Hematopoietic multipotent progenitor cell treated with erythropoietin and hydrocortisone succinate and interleukin-3 and kit ligand, for 8 days (in vitro differentiated cells): Measurements from ENCODE around the gene CUBN.

Experiments
- DNase-seq: peaks from one replicate; pipeline ENCODE4 v3.0.0-alpha.2; 2015

Gene CUBN

DNA sequence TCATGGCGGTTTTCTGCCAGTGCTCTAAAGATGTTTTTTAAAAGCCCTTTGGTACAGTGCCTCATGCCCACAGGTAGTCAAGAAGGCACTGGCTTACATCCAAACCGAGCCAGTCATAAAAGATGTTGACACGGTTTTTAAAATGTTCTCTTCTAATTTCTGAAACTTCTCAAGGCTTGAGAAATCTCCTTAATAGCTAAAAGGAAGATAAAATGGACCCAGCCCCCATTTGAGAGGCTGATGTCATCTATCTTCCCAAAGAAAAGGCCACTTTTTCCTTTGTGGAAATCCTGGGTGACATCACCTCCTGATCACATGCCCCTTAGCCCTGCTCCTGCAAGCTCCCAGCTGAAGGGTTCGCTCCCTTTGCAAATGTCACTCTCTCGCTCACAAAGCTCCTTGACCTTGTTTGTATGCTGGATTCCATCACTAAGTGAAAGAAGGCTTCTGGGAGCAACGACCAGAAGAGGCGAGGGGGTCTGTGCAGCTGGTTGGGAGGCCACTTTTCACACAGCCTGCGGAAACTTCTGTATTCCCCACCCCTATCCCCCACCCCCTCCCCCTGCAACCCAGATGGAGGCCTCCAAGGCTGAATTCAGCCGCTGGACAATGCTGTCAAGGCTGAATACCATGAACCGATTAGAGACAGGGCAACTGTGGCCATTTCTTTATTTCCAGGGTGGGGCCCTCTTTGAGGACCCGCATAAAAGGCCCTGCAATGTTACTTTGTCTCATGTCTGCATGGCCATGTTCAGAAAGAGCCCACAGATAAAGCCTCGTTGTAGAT, 122.8 kb downstream of the CUBN start:
- DNase-seq: no peak

DNA sequence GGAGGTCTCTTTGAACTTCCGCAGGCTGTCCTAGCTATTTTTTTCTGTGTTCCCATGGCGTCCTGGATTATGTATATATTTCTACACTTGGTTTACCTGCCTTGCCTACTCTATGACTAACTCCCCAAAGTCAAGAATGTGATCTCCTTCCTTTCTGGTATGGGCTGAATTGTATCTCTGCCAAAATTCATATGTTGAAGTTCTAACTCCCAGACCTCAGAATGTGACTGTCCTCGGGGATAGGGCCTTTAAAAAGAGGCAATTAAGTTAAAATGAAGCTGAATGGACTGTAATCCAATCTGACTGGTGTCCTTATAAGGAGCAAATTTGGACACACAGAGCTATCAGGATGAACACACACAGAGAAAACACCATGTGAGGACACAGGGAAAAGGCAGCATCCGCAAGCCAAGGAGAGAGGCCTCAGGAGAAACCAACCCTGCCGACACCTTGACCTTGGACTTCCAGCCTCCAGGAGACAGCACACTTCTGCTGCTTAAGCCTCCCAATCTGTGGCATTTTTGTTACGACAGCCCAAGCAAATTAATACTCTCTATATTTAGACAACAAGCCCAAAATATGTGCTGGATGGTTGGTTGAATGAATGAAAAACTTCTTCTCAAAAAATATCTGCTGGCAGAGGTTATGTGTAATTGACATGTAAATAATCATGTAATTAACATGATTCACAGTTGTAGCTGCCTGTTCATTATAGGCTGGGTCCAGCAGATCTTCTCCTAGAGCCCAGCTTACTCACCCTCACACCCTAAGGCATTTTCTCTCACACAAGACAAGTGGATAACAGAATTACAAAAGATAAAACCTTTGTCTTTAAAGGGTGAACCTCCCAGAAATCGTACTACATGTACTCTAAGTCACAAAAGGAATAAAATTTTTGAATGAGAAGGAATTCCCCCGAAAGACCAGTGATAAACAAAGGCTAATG, 123.7 kb downstream of the CUBN start:
- no peak for DNase-seq

DNA sequence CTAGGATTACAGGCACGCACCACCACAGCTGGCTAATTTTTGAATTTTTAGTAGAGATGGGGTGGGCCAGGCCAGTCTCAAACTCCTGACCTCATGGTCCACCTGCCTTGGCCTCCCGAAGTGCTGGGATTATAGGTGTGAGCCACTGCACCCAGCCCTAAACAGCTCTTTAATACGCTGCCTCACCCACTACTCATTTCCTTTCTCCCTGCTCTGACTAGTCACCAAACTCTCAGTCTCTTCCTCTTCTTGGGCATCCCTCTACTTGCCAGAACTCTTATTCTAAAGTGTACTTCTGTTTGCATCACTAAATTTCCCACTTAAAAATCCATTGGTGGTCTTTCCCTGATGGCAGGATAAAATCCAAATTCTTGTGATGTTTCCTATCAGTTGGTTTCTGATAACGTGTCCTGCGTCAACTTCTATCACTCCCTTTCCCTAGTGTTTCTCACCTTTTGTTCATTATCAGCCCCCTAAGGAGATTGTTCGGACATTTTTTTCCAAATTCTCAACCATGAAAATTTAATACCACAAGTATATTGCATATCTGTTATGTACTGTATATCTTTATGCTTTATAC, 124.7 kb downstream of the CUBN start:
- no peak for DNase-seq

DNA sequence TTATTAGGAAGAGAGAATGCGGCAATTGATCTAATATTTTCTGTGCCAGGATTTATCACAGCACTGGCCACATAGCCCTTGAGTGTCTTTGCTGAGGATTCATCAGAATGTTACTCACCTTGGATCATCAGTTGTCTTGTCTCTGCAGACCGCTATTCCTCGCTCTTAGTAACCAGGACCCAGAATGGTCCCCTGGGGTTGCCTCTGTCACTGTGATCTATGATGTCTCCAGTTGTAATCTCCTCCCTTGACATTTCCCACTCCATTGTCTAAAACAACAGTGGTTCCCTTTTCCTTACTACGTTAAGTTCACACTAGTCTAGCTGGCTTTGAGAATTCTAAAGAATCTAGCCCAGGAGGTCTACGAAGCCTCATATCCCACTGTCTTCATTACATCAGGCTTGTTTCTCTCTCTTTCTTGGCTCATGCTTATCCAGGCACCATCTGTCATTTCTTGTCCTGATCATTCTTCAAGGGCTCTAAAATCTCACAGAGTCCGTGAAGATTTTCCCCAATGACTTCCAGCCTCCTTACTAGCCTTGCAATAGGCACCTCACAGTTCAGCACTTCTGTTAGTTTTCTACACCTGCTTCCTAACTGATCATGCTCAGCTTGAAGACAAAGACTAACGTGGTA, 125.8 kb downstream of the CUBN start:
- no peak for DNase-seq

DNA sequence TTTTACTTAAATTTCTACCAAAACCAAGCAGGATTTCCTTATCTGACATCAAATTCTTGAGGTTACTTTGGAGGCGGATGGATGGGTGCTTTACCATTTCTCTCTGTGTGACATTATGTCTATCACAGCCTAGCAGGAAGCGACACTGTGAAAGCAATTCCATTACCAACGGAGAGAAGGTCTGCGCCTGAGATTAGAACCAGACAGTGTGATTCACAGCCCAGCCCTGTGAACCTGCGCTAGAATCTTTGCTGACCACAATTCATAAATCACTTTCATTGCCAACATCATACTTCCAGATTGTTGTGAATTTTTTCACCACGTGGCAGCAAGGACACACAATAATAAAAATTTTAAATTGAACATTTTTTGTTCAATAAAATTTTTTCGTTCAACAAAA, 126.5 kb downstream of the CUBN start:
- peak; percentile 12 for DNase-seq

GRCh38 chr10:17001961-17002749, 127.5 kb downstream of the CUBN start:
- no peak for DNase-seq

DNA sequence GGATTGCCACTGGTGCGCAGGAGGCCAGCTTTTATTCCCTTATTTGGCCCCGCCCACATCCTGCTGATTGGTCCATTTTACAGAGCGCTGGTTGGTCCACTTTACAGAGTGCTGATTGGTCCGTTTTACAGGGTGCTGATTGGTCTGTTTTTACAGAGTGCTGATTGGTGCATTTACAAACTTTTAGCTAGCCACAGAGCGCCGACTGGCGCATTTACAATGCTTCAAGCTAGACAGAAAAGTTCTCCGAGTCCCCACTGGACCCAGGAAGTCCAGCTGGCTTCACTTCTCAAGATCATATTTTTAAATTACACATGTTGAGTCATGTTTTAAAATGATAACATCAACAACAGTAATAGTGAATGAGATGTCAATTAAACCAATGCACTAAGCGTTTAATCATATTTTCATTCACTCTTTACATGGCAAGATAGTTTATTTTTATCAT, 128.3 kb downstream of the CUBN start:
- no peak for DNase-seq

GRCh38 chr10:16999665-17000451, 129.8 kb downstream of the CUBN start:
- DNase-seq: no peak

DNA sequence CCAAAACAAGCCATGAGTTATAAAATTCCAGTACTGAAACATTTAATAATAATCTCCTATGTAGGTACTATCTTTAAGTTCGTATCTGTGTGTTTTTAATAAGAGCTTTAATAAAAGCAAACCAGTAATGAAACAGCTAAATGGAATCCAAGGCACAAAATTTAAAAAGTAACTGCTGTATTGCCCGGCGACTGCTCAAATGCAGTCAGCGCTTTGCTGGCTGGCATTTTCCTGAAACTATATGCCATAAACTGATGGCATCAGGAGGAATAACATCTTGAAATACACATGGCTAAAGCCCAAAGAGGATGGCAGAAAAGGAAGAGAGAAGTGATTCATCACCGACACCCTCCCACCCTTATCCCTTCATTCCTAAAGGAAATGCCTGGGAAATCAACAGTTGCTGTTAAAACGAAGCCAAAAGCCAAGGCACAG, 133.1 kb downstream of the CUBN start:
- DNase-seq: no peak

GRCh38 chr10:16995867-16996529, 133.6 kb downstream of the CUBN start:
- DNase-seq: peak; percentile 77

DNA sequence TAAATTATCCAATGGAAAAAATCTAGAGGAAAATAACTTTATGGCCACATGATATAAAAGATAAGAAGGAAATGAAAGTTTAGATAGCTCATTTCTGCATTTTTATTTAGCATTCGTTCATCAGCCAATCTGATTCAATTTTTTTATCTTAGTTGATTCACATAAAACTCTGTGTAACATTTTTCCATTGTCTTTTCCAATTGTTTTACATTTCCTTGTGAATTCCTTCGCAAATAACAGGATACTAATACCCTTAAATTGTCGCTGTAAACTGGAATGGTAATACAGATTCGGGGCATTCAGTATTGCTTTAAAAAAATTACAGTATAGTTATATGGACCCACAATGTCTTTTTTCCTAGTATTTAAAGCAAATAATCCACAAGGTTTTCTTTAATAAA, 136.4 kb downstream of the CUBN start:
- DNase-seq: no peak

- no peak for DNase-seq
Measured at GRCh38 chr10:16992611-16993119, 136.9 kb downstream of the CUBN start.

GRCh38 chr10:16991011-16991410, 138.6 kb downstream of the CUBN start:
- DNase-seq: no peak

GRCh38 chr10:16989826-16990293, 139.8 kb downstream of the CUBN start:
- no peak for DNase-seq

GRCh38 chr10:16988900-16989299, 140.7 kb downstream of the CUBN start:
- no peak for DNase-seq

DNA sequence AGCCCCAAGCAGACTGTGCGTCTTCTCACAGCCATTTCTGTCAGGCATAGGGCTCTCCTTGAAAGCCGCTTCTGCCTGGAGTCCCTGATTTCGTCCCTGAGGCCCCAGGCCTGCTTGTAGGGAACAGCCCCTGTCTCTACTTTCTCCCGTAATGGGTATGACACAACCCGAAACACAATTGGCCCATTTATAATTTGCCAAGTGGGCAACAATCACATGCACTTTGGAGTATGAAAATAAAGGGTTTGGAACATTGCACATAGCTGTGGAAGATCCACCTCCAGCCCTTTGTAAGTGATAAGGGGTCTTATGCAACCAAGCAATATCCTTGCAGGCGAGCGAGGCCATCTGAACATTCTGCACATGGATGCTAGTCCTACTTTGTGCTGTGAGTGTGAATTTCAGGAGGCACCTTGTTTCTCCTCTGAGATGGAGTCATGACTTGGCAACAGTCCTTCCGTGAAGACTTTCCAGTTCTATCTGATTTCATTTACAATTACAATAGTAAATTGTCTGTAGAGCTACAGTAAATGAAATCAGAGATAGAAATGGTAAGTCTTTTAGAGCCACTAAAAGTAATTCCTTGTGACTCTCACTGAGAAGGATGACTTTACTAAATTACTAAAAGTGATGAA, 141.5 kb downstream of the CUBN start:
- DNase-seq: no peak

DNA sequence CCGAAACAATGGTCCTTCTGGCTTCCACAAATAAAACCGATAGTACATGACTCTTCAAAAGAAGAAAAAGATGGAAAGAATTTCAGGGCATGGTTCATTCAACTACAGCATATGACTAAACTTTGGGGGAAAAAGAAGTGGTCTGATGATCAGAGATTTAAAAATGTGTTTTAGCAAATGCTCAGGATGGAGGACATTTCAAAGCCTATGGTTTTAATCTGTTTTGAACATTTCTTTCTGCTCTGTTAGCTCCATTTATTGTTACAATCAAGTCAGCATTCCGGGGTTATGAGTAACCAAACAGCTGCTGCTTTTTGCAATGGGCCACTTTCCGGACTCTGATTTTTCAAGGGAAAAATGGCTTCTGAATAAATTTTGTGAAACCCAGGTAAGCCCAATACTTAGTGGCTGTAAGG, 142.4 kb downstream of the CUBN start:
- DNase-seq: no peak

- DNase-seq: no peak
Measured at GRCh38 chr10:16986406-16987205, 143.0 kb downstream of the CUBN start.

DNA sequence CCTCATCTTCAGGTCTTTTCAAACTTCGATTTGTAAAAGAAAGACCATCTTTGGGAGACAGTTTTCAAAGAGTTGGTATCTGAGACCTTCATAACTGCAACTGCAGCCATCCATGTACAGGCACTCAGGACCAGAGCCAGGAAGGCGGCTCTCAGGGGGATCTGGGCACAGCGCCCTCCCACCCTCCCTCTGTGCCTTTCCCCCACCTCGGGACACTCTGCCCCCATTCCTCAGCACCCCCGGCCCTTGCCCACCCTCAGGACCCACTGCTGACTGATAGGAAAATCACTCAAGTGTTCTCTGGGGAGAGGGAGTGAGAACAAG, 143.6 kb downstream of the CUBN start:
- no peak for DNase-seq
